Skeletal muscle tissue (tissue), 4 donors: ENCODE measurements around the gene CEP112. TPM values are rescaled to one million over a fixed set of nuclear protein-coding genes. Genes with fewer than 3 reads are reported as not detected.

Experiments used
- H3K27ac ChIP-seq: one replicate; pipeline ENCODE4 v1.7.0; 2013; ENCODE audit warnings: mild to moderate bottlenecking, low read depth, low read length, inconsistent platforms
- H3K27me3 ChIP-seq, 3 donors: one replicate each; pipeline ENCODE4 v1.7.0; 2013; ENCODE audit warnings: low read length in 3 of 3; ENCODE audit not compliant: control insufficient read depth in 3 of 3, insufficient read depth in 3 of 3
- H3K36me3 ChIP-seq, 3 donors: one replicate each; pipeline ENCODE4 v1.7.0; 2013; ENCODE audit warnings: low read length in 3 of 3; ENCODE audit not compliant: control insufficient read depth in 3 of 3, insufficient read depth in 3 of 3
- H3K4me1 ChIP-seq, 3 donors: one replicate each; pipeline ENCODE4 v1.7.0; 2013; ENCODE audit warnings: low read length in 3 of 3, mild to moderate bottlenecking in 3 of 3; ENCODE audit not compliant: control insufficient read depth in 3 of 3, insufficient read depth in 3 of 3
- H3K4me3 ChIP-seq, 3 donors: one replicate each; pipeline ENCODE4 v1.7.0; 2013; ENCODE audit warnings: low read length in 3 of 3
- H3K9ac ChIP-seq, 3 donors: one replicate each; pipeline ENCODE4 v1.7.0; 2013; ENCODE audit warnings: low read length in 3 of 3, mild to moderate bottlenecking in 3 of 3, moderate library complexity in 2 of 3, low read depth in 1 of 3
- H3K9me3 ChIP-seq, 3 donors: one replicate each; pipeline ENCODE4 v1.7.0; 2013; ENCODE audit warnings: low read length in 3 of 3; ENCODE audit not compliant: control insufficient read depth in 3 of 3
- total RNA-seq: library from RNA; depleted of rRNA; stranded (reverse); fragments of >200 nt; gene quantifications from one replicate; pipeline ENCODE4 v1.2.3, GENCODE V29; 2014
- donor health status: Osteomylitis.

Gene CEP112
- total RNA-seq, 1 donor from 2014 or later = 16.2 TPM

DNA sequence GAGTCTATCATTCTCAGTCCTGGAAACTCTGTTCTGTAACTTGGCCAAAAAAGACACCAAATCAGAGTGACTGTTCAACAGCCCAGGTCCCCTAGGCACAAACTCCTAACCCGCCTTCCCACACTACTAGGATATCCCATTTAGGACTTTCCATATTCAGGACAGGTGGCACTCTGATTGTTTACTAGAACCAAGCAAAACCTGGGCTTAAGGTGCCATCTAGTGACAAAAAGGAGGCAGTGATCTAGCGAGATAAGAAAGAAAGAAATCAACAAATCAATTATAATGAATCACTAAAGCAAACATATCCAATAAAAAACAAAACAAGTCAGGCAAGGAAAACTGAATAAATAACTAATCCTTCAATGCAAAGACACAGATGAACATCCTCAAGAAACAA lies 203.9 kb downstream of the CEP112 start:
- no peaks in the 10 kb centered on the region for H3K36me3 ChIP-seq
- H3K9ac ChIP-seq = no peak overlapping the region
- no peaks in the 10 kb centered on the region for H3K4me1 ChIP-seq
- no peaks in the 10 kb centered on the region for H3K9me3 ChIP-seq
- H3K27me3 ChIP-seq = no peaks in the 10 kb centered on the region
- H3K4me3 ChIP-seq = no peak overlapping the region
- no peak overlapping the region for H3K27ac ChIP-seq

DNA sequence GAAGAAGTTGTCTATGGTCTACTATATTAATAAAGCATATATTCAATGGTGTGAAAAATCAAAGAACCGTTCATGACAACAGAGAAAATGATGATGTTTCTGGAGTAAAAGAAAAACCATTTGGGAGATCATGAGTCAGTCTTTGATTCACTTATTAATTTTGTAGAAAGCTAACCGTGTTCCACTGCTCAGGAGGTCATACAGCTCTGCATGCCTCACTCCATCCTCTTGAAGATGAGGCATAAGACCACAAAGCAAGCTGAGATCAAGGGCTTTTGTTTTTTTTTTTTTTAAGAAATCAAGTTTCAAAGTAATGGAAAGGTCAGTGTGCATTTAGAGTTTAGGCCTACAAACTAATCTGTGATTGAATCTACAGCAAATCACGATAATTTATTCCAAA lies 206.4 kb downstream of the CEP112 start:
- Histone ChIP-seq H3K36me3 (no peaks in the 10 kb centered on the region), H3K9ac (no peak overlapping the region), H3K27ac (no peak overlapping the region), H3K4me1 (no peaks in the 10 kb centered on the region), H3K9me3 (no peaks in the 10 kb centered on the region), H3K27me3 (no peaks in the 10 kb centered on the region), H3K4me3 (no peak overlapping the region)

DNA sequence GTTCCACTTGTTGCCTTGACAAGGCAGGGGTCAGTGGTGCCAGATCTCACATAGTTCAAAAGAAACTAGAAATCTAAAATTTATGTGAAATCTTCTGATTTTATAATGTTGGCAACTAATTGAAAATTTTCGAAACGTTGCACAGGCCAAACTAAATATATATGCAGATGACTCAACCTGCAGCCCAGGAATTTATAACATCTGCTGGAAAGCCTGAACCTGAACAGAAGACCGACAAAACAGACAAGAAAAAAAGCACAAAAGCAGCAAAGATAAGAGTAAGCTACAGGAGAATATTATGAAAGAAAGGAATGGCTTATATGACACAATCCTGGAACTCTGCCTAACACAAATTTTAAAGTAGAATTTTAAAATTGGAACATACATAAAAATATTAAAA lies 207.6 kb downstream of the CEP112 start:
- Histone ChIP-seq H3K27ac (no peak overlapping the region), H3K36me3 (no peaks in the 10 kb centered on the region), H3K27me3 (no peaks in the 10 kb centered on the region), H3K4me1 (no peaks in the 10 kb centered on the region), H3K9me3 (no peaks in the 10 kb centered on the region), H3K9ac (no peak overlapping the region), H3K4me3 (no peak overlapping the region)

- Histone ChIP-seq H3K36me3 (no peaks in the 10 kb centered on the region), H3K9me3 (no peaks in the 10 kb centered on the region), H3K27me3 (no peaks in the 10 kb centered on the region), H3K4me1 (no peaks in the 10 kb centered on the region), H3K9ac (no peak overlapping the region), H3K4me3 (no peak overlapping the region), H3K27ac (no peak overlapping the region)
Observed at GRCh38 chr17:65978871-65979270, 213.1 kb downstream of the CEP112 start.

- H3K27me3 ChIP-seq = no peaks in the 10 kb centered on the region
- H3K9ac ChIP-seq = no peak overlapping the region
- no peaks in the 10 kb centered on the region for H3K9me3 ChIP-seq
- no peaks in the 10 kb centered on the region for H3K4me1 ChIP-seq
- no peak overlapping the region for H3K27ac ChIP-seq
- no peak overlapping the region for H3K4me3 ChIP-seq
- H3K36me3 ChIP-seq = no peaks in the 10 kb centered on the region
Observed at GRCh38 chr17:65977041-65977440, 214.9 kb downstream of the CEP112 start.

GRCh38 chr17:65975878-65976277 lies 216.1 kb downstream of the CEP112 start:
- Histone ChIP-seq H3K36me3 (no peaks in the 10 kb centered on the region), H3K4me1 (no peaks in the 10 kb centered on the region), H3K4me3 (no peak overlapping the region), H3K27me3 (no peaks in the 10 kb centered on the region), H3K9ac (no peak overlapping the region), H3K27ac (no peak overlapping the region), H3K9me3 (no peaks in the 10 kb centered on the region)

DNA sequence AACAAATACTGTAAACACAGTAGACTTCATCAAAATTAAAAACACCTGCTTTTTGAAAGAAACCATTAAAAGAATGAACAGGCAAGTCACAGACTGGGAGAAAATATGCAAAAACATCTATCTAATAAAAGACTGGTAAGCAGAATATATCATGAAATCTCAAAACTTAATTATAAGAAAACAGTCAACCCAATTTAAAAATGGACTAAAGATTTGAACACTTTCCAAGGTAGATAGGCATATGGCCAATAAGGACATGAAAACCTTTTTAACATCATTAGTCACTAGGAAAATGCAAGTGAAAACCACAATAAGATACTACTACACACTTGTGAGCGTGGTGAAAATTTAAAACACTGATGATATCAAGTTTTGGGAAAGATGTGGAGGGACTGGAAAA lies 218.7 kb downstream of the CEP112 start:
- Histone ChIP-seq H3K9ac (no peak overlapping the region), H3K9me3 (no peaks in the 10 kb centered on the region), H3K4me1 (no peaks in the 10 kb centered on the region), H3K36me3 (no peaks in the 10 kb centered on the region), H3K27me3 (no peaks in the 10 kb centered on the region), H3K27ac (no peak overlapping the region), H3K4me3 (no peak overlapping the region)

DNA sequence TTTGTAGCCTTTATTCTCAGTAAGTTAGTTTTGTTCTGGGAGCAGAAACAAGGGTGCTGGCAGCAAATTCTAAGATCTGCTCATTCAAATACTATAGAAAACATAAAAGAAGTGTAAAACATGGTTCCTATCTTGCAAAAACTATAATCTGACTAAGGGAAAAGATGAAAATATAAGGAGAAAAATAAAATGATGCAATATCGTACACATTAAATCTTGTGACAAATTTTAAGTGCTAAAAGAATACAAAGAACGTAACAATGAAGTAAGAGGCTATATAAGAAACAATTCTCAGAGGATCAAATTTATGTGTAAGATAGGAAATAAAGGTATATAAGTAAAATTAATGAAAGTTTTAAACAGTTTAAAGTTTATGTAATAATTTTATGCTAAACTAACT lies 224.6 kb downstream of the CEP112 start:
- no peak overlapping the region for H3K27ac ChIP-seq
- H3K27me3 ChIP-seq = no peaks in the 10 kb centered on the region
- H3K4me3 ChIP-seq = no peak overlapping the region
- no peaks in the 10 kb centered on the region for H3K9me3 ChIP-seq
- no peaks in the 10 kb centered on the region for H3K4me1 ChIP-seq
- H3K36me3 ChIP-seq = peaks cover 0 to 2% (median 0%) of the 10 kb centered on the region in 3 donors
- H3K9ac ChIP-seq = no peak overlapping the region

GRCh38 chr17:65966072-65966695 lies 225.7 kb downstream of the CEP112 start:
- H3K27ac ChIP-seq = no peak overlapping the region
- no peaks in the 10 kb centered on the region for H3K9me3 ChIP-seq
- H3K4me1 ChIP-seq = no peaks in the 10 kb centered on the region
- peaks cover 0 to 5% (median 0%) of the 10 kb centered on the region in 3 donors for H3K36me3 ChIP-seq
- H3K27me3 ChIP-seq = no peaks in the 10 kb centered on the region
- no peak overlapping the region for H3K4me3 ChIP-seq
- H3K9ac ChIP-seq = no peak overlapping the region

GRCh38 chr17:65963179-65963578 lies 228.8 kb downstream of the CEP112 start:
- Histone ChIP-seq H3K4me1 (no peaks in the 10 kb centered on the region), H3K9ac (no peak overlapping the region), H3K36me3 (peaks cover 3 to 18% (median 4%) of the 10 kb centered on the region in 3 donors), H3K27me3 (no peaks in the 10 kb centered on the region), H3K9me3 (peaks cover 0 to 3% (median 0%) of the 10 kb centered on the region in 3 donors), H3K4me3 (no peak overlapping the region), H3K27ac (no peak overlapping the region)
